GM18951 (cell line): ENCODE measurements around the gene STX16.

Experiments used
- POLR2A ChIP-seq: IDR thresholded peaks from 4 replicates; pipeline ENCODE4 v1.6.1; 2011; ENCODE audit warnings: mild to moderate bottlenecking; ENCODE audit not compliant: insufficient read length, insufficient read depth; ENCODE audit errors: extremely low read depth
- in situ Hi-C: fragments of 300-500 bp; cut with MboI; formaldehyde crosslinking; loops from one replicate; pipeline ENCODE4 v1.12.0; 2022; ENCODE audit warnings: low sequenced_read_pairs, mixed read lengths, inconsistent platforms; ENCODE audit not compliant: unreplicated experiment

Gene STX16, protein sequence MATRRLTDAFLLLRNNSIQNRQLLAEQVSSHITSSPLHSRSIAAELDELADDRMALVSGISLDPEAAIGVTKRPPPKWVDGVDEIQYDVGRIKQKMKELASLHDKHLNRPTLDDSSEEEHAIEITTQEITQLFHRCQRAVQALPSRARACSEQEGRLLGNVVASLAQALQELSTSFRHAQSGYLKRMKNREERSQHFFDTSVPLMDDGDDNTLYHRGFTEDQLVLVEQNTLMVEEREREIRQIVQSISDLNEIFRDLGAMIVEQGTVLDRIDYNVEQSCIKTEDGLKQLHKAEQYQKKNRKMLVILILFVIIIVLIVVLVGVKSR

DNA sequence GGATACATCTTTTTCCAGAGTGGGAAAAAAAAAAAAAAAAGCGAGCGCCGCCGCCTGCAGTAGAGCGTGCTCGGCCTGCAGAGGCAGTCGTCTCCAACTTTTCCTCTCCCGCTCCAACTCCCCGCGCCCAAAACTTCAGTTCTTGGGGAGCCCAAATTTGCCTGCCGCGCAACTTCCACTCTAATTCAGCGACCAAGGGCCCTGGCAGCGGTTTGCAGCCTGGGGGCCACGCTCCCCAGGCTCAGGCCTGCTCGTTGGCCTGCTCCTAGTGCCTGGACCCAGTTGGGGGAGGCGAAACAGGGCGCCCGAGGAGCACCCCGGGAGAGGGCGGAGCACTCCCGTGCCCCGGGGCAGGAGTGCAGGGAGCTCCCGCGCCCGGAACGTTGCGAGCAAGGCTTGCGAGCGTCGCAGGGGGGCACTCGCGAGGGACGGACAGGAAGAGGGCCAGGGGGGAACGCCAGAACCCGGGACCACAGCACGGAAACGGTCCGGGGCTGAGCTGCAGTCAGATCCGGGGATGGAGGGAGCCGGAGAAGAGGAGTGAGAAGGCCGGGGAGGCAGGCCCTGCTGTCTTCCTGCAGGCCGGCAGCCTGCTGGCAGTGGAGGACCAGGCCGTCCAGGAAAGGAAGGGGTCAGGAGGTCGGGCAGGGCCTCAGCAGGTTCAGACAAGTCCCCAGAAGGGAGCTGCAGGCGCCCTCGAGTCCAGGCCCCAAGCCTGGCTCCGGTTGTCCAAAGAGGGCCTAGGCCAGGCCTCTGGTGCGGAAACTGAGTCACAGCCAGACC, at the start of gene STX16:
TSS of gene STX16 (plus strand) at position 508 of the 783 bp plus-strand sequence. CDS start 724 bp downstream, outside the sequence.
- TF ChIP-seq POLR2A, result peak; percentile 78
- in situ Hi-C loops, result no loop called here

DNA sequence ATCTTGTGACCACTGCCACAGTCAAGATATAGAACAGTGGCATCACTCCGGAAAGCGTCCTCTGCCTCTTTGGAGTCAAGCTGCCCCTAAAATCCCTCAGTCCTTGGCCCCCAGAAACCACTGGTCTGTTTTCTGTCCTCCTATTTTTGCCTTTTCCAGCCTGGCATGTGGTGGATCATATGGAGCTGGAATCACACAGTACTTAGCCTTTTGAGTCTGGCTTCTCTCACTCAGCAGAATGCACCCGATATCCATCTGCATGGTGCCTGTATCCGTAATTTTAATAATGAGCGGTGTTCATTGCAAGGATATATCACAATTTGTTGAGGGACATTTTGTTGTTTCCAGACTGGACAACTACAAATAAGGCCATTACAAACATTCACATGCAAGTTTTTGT, 49.0 kb upstream of the STX16 start:
- no peak for TF ChIP-seq POLR2A
- in situ Hi-C loops, result no loop called here

DNA sequence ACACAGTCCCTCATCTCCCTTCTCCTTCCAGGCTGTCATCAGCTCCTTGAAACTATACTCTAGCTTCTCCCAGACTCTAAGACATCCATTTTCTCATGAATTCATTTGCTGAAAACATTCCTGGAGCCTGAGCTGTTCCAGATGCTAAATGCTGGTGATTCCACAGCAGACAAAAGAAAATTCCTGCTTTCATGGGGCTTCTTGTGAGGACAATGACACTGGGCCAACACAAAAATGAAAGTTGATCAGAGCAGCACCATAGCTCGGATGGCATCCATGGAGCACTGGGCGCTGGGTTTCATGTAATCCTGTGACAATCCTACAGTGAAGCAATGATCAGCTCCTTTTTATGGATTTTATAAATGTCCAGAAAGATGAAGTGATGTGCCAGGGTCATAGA, 47.4 kb upstream of the STX16 start:
- TF ChIP-seq POLR2A, result no peak
- in situ Hi-C loops, result no loop called here

DNA sequence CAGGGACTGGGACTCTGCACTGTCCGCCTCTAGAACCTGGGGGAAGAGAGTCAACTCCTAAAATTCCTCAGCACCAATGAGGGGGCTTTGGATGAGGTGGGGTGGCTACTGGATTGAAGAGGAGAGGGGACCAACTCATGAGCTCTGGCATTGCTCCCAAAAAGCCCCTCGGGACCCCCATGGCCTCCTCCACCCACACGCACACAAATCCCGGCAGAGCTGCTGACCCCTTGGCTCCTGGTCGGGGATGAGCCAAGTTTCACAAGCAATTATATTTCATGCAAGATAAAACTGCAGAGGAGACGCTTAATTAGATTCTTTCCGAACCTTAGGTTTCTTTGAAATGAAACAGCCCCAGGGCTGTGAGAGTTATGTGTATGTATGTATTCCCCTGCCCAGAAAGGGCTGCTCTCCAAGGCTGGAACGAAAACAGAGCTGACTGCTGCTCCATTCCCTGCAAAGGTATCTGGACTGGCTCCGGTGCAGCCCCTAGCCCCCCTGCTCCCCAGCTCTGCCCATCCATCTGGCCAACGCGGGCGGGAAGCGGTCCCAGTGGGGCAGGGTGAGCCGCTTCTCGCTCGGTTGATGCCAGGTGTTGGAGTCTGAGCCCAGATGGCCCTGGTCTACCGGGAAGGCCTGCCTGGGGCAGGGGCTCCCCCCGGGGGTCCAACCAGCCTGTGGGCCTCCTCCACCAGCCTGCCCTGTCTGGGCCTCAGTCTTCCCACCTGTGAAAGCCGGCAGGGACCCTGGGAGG, 46.8 kb upstream of the STX16 start:
- TF ChIP-seq POLR2A, result no peak
- in situ Hi-C loops, result no loop called here

DNA sequence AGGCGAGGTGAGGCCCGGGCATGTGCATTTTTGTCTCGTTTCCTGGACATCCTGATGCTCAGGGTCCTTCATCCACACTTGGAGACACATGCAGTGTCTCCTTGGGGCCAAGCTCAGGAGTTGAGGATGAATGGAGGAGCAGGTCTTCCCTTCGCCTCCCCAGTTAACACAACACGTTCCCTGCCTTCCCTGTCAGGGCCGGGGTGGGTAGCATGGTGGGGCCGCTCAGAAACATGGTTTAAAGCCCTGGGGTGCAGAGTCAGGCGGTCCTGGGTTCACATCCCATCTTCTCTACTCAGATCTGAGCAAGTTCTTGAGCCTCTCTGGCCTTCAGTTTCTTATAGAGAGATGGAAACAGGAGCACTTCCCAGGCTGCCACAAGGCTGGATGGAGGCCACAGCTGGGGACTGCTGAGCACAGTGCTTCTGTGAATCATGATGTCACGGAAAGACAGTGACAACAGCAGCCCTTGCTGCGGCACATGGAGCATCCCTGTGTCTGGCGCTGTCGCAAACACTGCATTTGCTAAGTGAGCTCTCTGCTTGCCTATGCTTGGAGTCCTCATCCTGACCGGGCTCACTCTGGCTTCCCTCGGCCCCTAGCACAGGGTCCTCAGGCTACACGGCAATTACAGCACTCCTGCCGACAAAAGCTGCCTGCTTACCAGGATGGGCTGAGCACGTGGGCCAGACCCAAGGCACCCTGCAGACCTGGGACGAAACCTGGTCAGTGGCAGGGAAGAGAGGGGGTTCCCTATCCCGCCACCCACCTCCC, 45.6 kb upstream of the STX16 start:
- TF ChIP-seq POLR2A, result no peak
- in situ Hi-C loops, result no loop called here

DNA sequence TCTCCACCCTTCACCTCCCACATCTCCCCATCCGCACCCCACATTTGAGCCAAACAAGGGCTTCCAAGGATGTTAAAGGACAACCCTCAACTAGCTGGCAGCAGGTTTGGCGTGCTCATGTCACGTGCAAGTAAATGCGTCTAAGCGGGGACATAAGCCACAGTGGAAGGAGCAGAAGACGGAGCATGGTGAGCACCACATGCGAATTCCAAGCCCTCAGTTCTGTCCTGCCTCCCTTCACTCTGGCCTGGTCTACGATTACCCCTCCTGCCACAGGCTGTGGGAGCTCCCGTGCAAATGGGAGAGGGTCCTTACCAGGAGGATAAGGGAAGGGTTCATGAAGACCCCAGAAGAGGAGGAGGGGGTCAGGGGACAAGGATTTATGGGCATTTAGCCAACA, 44.9 kb upstream of the STX16 start:
- in situ Hi-C loops, result no loop called here
- no peak for TF ChIP-seq POLR2A

DNA sequence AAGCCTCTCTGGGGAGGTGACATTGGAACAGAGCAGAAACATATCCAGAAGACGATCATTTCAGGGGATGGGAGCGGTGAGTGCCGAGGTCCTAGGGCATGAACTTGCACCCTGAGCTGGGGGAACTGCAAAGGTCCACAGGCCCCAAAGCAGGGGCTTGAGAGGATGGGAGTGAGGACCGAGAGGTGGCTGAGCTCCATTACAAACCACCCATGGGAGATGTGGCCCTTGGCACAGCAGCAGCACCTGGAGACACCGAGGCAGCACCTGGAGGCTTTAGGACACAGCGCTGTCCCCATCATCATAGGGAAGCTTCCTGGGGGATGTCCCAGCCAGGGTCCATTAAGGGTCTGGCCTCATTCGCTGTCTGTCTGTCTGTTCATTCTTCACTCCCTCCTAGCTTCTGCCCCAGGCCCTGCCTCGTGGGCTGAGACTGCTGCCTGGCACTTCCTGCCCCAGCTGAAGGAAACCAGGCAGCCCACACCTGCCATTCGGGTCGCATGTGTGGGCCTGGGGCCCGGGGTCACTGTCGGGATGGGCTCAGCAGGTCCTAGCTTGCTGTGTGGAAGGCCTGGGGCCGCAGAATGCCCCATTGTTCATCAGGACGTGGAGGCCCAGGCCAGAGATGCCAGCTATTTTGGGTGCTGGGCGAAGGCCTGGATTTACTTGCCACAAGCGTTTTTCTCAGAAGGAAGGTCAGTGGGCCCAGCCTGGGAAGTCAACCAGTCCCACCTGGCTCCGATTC, 42.8 kb upstream of the STX16 start:
- TF ChIP-seq POLR2A, result no peak
- in situ Hi-C loops, result no loop called here

DNA sequence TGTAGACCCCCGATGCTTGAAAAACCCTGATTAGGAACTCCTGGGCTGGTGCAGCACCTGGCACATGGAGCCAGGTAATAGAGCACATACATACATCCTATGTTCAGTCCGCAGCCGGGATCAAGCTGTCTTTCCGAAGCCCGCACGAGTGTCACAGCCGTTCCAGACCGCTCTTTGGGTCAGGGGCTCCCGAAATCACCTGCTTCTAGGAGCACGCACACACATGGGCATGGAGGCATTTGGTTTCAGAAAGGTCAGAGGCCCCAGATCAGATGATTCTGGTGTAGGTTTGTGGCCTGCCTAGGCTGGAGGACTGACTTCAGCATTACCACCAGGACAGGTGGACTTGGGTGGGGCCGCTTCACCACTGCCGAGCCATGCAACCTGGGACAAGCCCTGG, 42.1 kb upstream of the STX16 start:
- in situ Hi-C loops, result no loop called here

DNA sequence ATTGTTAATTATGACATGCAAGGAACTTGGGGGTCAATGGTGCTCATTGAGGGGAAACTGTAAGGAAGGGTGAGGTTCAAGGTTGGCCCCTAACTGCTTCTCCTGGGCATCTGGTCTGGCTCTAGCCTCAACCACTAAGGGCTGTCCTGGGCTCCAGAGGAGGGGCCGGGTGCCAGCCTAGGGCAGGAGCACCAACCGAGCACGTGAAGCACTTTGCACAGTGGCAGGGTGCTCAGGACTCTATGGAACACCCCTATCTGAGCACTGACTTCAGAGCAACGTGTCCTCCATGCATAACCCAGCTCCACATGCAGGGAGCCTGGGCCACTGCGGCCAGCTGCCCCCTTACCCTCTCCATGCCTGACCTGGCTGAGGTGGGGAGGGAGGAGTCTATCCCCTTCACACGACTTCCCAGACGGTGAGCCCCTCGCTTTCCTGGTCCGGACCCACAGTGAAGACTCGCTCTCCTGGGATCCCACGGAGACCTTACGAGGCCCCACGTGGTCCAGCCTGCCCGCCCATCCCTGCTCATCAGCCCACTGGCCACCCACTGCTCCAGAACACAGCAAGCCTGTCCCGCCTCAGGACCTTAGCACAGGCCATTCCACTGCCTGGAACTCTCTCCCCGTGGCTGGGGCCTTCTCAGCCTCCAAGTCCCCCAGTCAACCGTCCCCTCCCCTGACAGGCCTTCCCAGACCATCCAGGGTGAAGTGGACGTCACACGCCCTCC, 40.8 kb upstream of the STX16 start:
- TF ChIP-seq POLR2A, result no peak
- in situ Hi-C loops, result no loop called here

More for the DNA sequence above, 42.1 kb upstream of the STX16 start:
- no peak for TF ChIP-seq POLR2A

DNA sequence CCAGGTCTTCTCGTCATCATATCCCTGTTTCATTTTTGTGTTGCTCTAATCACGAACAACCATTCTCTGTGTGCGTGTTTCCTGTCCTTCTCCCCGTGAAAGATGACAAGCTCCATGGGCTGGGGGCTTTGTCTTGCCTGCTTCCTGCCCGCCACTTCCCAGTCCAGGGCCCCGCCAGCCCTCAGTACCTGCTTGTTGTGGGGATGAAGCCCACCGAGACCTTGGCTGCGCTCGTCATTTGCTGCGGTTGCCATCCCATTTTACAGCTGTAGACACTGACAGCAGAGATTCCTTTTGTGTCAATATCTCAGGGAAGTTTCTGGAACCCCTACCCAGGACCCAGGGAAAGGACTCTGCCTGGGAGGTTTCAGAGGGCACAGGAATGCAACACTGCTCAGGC, 40.3 kb upstream of the STX16 start:
- TF ChIP-seq POLR2A, result no peak
- in situ Hi-C loops, result no loop called here

DNA sequence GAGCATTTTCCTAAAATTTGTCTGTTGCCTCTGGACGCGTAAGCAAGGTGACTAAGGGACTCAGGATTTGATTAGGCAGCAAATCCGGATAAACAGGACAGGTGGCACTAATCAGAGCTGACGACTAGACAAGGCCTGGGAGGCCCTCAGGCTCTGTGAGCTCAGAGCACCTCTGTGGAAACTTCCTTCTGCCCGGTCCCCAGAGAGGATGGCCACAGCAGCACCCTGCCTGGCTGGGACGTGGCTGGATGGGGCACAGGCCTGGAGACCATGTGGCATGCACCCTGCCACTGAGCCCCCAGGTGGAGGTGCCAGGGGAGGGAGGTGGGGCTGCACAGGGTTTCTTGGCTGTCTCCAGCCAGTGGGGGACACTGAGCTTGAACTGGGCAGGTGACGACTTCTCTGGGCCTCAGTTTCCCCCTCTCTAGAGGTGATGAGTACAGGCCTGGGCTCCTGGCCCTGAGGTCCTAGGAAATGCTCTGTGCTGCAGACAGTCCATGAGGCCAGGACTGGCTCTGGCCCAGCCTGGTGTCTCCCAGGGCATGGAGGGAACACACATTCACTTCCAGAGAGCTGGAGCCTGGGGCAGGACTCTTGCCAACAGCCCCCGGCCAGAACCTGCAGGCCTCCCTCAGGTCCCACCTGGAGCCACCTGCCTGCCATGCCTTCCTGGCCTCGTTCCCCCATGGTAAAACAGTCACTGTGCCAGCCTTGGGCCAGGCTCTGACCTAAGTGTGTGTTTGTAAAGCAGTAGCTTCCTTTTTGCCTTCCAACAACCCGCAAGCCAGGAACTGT, 39.6 kb upstream of the STX16 start:
- no peak for TF ChIP-seq POLR2A

More for the DNA sequence above, 39.6 kb upstream of the STX16 start:
- in situ Hi-C loops, result no loop called here
